ENCODE measurements around the gene CSRP3.

The CSRP3 gene

GRCh38 chr11:19134004-19134403, 67.8 kb downstream of the CSRP3 start:
- no peak overlapping the region for H3K4me3 ChIP-seq (ENCODE audit: low read depth, low read length)
- DNase-seq (ENCODE audit: low read depth) = no peak
- TF ChIP-seq, protein P1, sequence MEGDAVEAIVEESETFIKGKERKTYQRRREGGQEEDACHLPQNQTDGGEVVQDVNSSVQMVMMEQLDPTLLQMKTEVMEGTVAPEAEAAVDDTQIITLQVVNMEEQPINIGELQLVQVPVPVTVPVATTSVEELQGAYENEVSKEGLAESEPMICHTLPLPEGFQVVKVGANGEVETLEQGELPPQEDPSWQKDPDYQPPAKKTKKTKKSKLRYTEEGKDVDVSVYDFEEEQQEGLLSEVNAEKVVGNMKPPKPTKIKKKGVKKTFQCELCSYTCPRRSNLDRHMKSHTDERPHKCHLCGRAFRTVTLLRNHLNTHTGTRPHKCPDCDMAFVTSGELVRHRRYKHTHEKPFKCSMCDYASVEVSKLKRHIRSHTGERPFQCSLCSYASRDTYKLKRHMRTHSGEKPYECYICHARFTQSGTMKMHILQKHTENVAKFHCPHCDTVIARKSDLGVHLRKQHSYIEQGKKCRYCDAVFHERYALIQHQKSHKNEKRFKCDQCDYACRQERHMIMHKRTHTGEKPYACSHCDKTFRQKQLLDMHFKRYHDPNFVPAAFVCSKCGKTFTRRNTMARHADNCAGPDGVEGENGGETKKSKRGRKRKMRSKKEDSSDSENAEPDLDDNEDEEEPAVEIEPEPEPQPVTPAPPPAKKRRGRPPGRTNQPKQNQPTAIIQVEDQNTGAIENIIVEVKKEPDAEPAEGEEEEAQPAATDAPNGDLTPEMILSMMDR (conservative IDR thresholded peaks at IDR 0.05; ENCODE audit: low read depth, low read length) = no peak
